Measurements from ENCODE around the gene CD109.

DNA sequence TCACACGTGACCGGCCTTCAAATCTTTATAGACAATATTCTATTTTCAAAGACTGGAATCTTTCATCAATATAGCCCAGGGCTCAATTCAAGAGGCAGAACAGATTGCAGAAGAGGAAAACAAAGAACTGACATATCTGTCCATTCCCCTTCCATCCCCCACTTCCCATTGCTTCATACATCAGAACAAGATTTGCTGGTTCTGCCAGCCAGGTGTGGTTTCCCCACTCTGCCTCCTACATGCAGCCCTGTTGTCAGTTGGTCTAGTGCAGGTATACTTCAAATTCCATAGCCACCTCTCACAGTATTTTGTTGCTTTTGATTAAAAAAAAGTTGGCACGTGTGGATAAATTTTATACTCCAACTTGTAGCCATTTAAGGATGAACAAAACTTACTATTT is 174.9 kb downstream of the CD109 start:
- no peak for TF ChIP-seq EZH2 (IDR thresholded peaks at IDR 0.05)
- TF ChIP-seq POLR2AphosphoS5 (IDR thresholded peaks at IDR 0.05; ENCODE audit: borderline replicate concordance, low read depth, low read length) = no peak
- TF ChIP-seq FOXP2 (optimal IDR thresholded peaks at IDR 0.05; ENCODE audit: control extremely low read depth, extremely low read length, insufficient read depth) = no peak

All from SK-N-MC (cell line).